Trophoblast cell (in vitro differentiated cells and primary cell): ENCODE data around the gene CACNA2D3.

ENCODE experiments used
- DNase-seq, 2 donors: peaks; one replicate each; pipeline ENCODE4 v3.0.0-alpha.2; 2016
- H2AFZ ChIP-seq: 2 replicates; pipeline ENCODE4 v1.6.1; 2013; ENCODE audit warnings: low read length, moderate library complexity, mild to moderate bottlenecking; ENCODE audit not compliant: insufficient read depth, poor library complexity
- H2AK5ac ChIP-seq: 2 replicates; pipeline ENCODE4 v1.6.1; 2013; ENCODE audit warnings: mild to moderate bottlenecking, low read length
- H2BK120ac ChIP-seq: 2 replicates; pipeline ENCODE4 v1.6.1; 2013; ENCODE audit warnings: low read length, mild to moderate bottlenecking, moderate library complexity; ENCODE audit not compliant: insufficient read depth, poor library complexity
- H2BK12ac ChIP-seq: 2 replicates; pipeline ENCODE4 v1.6.1; 2013; ENCODE audit warnings: mild to moderate bottlenecking, low read length, moderate library complexity
- H2BK5ac ChIP-seq: 2 replicates; pipeline ENCODE4 v1.6.1; 2013; ENCODE audit warnings: low read length, low read depth, moderate library complexity, mild to moderate bottlenecking; ENCODE audit not compliant: poor library complexity
- H3K14ac ChIP-seq: 2 replicates; pipeline ENCODE4 v1.6.1; 2013; ENCODE audit warnings: mild to moderate bottlenecking, low read length
- H3K18ac ChIP-seq: 2 replicates; pipeline ENCODE4 v1.6.1; 2013; ENCODE audit warnings: mild to moderate bottlenecking, low read length
- H3K23ac ChIP-seq: 2 replicates; pipeline ENCODE4 v1.6.1; 2013; ENCODE audit warnings: low read length
- H3K27ac ChIP-seq: 2 replicates; pipeline ENCODE4 v1.5.1; 2013; ENCODE audit warnings: low read depth, mild to moderate bottlenecking, inconsistent platforms, low read length, moderate library complexity
- H3K27me3 ChIP-seq: 2 replicates; pipeline ENCODE4 v1.6.1; 2013; ENCODE audit warnings: inconsistent platforms, mild to moderate bottlenecking, low read length, moderate library complexity; ENCODE audit not compliant: insufficient read depth
- H3K36me3 ChIP-seq, 2 experiments: 1 replicate in 1 of 2; 2 replicates in 1 of 2; pipeline ENCODE4 v1.6.1; 2013; ENCODE audit warnings: low read length in 2 of 2, mild to moderate bottlenecking in 2 of 2, moderate library complexity in 1 of 2; ENCODE audit not compliant: insufficient read depth in 2 of 2, control insufficient read depth in 1 of 2
- H3K4ac ChIP-seq: 2 replicates; pipeline ENCODE4 v1.6.1; 2013; ENCODE audit warnings: low read depth, mild to moderate bottlenecking, low read length, moderate library complexity
- H3K4me1 ChIP-seq, 2 experiments: 1 replicate in 1 of 2; 2 replicates in 1 of 2; pipeline ENCODE4 v1.6.1; 2013; ENCODE audit warnings: low read length in 2 of 2, mild to moderate bottlenecking in 2 of 2, moderate library complexity in 1 of 2; ENCODE audit not compliant: insufficient read depth in 2 of 2, control insufficient read depth in 1 of 2
- H3K4me2 ChIP-seq: 2 replicates; pipeline ENCODE4 v1.6.1; 2013; ENCODE audit warnings: inconsistent platforms, mild to moderate bottlenecking, low read length, moderate library complexity
- H3K4me3 ChIP-seq: 2 replicates; pipeline ENCODE4 v1.5.1; 2013; ENCODE audit warnings: mild to moderate bottlenecking, low read depth, low read length, inconsistent platforms
- H3K79me1 ChIP-seq: one replicate; pipeline ENCODE4 v1.6.1; 2013; ENCODE audit warnings: low read length
- H3K79me2 ChIP-seq: 2 replicates; pipeline ENCODE4 v1.6.1; 2013; ENCODE audit warnings: low read length, mild to moderate bottlenecking; ENCODE audit not compliant: control insufficient read depth, insufficient read depth, poor library complexity
- H3K9ac ChIP-seq: 2 replicates; pipeline ENCODE4 v1.6.1; 2013; ENCODE audit warnings: mild to moderate bottlenecking, low read length
- H3K9me3 ChIP-seq: 2 replicates; pipeline ENCODE4 v1.6.1; 2013; ENCODE audit warnings: low read depth, mild to moderate bottlenecking, control low read depth, inconsistent platforms, low read length; ENCODE audit not compliant: insufficient read depth
- H4K12ac ChIP-seq: 2 replicates; pipeline ENCODE4 v1.6.1; 2013; ENCODE audit warnings: low read depth, mild to moderate bottlenecking, low read length, moderate library complexity
- H4K8ac ChIP-seq: 2 replicates; pipeline ENCODE4 v1.6.1; 2013; ENCODE audit warnings: low read depth, mild to moderate bottlenecking, low read length, moderate library complexity
- H4K91ac ChIP-seq: one replicate; pipeline ENCODE4 v1.6.1; 2013; ENCODE audit warnings: low read depth, mild to moderate bottlenecking, low read length, moderate library complexity
- WGBS: extraction: QIAGEN DNeasy Blood & Tissue Kit; methylation state at CpG from one replicate; pipeline ENCODE4 v1.1.7; 2013; ENCODE audit warnings: missing lambda C conversion rate; ENCODE audit not compliant: insufficient read length, insufficient coverage; ENCODE audit errors: extremely low coverage; 5-methylcytosine and 5-hydroxymethylcytosine counted together

Gene CACNA2D3

DNA sequence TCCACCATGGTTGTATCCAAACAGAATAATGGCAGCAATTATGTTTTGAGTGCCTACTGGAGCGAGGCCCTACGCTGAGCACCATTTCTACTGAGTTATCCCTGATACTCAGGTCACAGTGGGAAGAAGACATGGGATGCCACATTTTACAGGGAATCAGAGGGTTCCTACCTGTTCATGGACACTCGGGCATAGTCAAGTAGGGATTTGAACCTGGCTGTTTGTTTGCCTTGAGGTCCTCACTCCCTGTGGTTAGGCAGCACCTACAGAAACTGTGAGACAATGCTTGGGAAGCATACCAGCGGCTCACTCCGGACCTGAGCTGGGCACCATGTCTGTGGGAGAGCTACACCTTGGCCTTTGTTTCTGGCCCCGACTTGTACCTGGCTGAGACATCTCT, 415.2 kb downstream of the CACNA2D3 start:
- WGBS, result no CpG with 5 or more reads among the region's 6 CpGs

DNA sequence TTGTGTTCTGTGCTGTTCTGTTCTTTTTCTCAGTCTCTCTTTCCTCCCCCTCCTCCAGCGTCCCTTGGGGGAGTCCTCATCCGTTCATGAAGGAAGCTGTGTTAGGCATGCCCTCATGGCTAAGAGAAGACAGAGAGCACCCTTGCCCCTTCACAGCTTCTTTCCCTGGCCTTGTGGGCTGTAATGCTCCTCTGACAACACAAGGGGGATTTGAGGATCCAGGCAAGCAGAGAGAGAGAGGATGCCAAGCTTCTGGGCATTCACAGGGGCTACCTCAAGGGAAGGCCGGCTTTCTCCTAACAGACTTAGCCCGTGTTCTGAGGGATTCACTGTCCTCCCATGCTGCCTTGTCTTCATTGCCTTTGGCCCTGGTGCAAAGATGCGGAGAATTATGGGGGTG, 416.0 kb downstream of the CACNA2D3 start:
- no peak overlapping the region for H2AK5ac ChIP-seq
- H2BK120ac ChIP-seq, result no peak overlapping the region
- WGBS, result no CpG with 5 or more reads among the region's 5 CpGs
- H3K79me2 ChIP-seq, result no peaks in the 10 kb centered on the region
- no peaks in the 10 kb centered on the region for H3K4me1 ChIP-seq
- no peak overlapping the region for H4K8ac ChIP-seq
- H4K12ac ChIP-seq, result no peak overlapping the region
- no peak overlapping the region for H4K91ac ChIP-seq
- no peak overlapping the region for H3K18ac ChIP-seq
- no peaks in the 10 kb centered on the region for H3K9me3 ChIP-seq
- no peak overlapping the region for H3K27ac ChIP-seq
- no peak overlapping the region for H2AFZ ChIP-seq
- no peak overlapping the region for H3K4me2 ChIP-seq
- no peak overlapping the region for H2BK5ac ChIP-seq
- no peaks in the 10 kb centered on the region for H3K79me1 ChIP-seq
- no peaks in the 10 kb centered on the region for H3K36me3 ChIP-seq
- no peak overlapping the region for H3K14ac ChIP-seq
- H3K27me3 ChIP-seq, result no peaks in the 10 kb centered on the region
- H3K9ac ChIP-seq, result no peak overlapping the region
- no peak overlapping the region for H3K23ac ChIP-seq
- DNase-seq, result no peak
- no peak overlapping the region for H2BK12ac ChIP-seq
- no peak overlapping the region for H3K4me3 ChIP-seq
- H3K4ac ChIP-seq, result no peak overlapping the region

More for the DNA sequence above, 415.2 kb downstream of the CACNA2D3 start:
- H3K4ac ChIP-seq, result no peak overlapping the region
- no peak overlapping the region for H2BK5ac ChIP-seq
- no peak overlapping the region for H3K23ac ChIP-seq
- H3K4me1 ChIP-seq, result no peaks in the 10 kb centered on the region
- no peak overlapping the region for H4K91ac ChIP-seq
- H3K14ac ChIP-seq, result no peak overlapping the region
- no peak overlapping the region for H2AK5ac ChIP-seq
- H3K27me3 ChIP-seq, result no peaks in the 10 kb centered on the region
- H3K27ac ChIP-seq, result no peak overlapping the region
- H3K79me2 ChIP-seq, result no peaks in the 10 kb centered on the region
- no peak overlapping the region for H3K4me2 ChIP-seq
- H3K4me3 ChIP-seq, result no peak overlapping the region
- no peak overlapping the region for H2BK120ac ChIP-seq
- no peak overlapping the region for H3K18ac ChIP-seq
- no peak overlapping the region for H3K9ac ChIP-seq
- H2AFZ ChIP-seq, result no peak overlapping the region
- H2BK12ac ChIP-seq, result no peak overlapping the region
- no peak overlapping the region for H4K12ac ChIP-seq
- no peaks in the 10 kb centered on the region for H3K9me3 ChIP-seq
- DNase-seq, result no peak
- no peaks in the 10 kb centered on the region for H3K36me3 ChIP-seq
- no peaks in the 10 kb centered on the region for H3K79me1 ChIP-seq
- no peak overlapping the region for H4K8ac ChIP-seq

DNA sequence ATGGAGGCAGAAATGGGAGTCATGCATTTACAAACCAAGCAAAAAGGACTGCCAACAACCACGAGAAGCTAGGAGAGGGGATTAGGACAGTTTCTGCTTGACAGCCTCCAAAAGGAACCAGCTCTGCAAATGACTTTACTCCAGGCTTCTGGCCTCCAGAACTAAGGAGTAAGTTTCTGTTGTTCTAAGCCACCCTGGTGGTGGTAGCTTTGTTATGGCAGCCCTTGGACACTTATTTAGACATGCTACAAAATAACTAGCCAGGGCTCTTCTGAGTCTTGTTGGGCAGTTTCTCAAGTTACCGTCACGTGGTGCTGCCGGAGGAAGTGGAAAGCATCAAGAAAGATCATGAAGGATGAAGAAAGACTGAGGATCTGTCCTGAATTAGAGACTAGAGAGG, 419.0 kb downstream of the CACNA2D3 start:
- no peak overlapping the region for H3K4me2 ChIP-seq
- H2BK120ac ChIP-seq, result no peak overlapping the region
- H4K8ac ChIP-seq, result no peak overlapping the region
- no peak overlapping the region for H3K27ac ChIP-seq
- H4K91ac ChIP-seq, result no peak overlapping the region
- no peaks in the 10 kb centered on the region for H3K79me1 ChIP-seq
- H3K36me3 ChIP-seq, result no peaks in the 10 kb centered on the region
- WGBS, result no CpG with 5 or more reads among the region's 4 CpGs
- no peaks in the 10 kb centered on the region for H3K9me3 ChIP-seq
- H3K27me3 ChIP-seq, result no peaks in the 10 kb centered on the region
- H4K12ac ChIP-seq, result no peak overlapping the region
- H3K4me3 ChIP-seq, result no peak overlapping the region
- no peaks in the 10 kb centered on the region for H3K4me1 ChIP-seq
- H3K79me2 ChIP-seq, result no peaks in the 10 kb centered on the region
- H2BK5ac ChIP-seq, result no peak overlapping the region
- H3K9ac ChIP-seq, result no peak overlapping the region
- H2BK12ac ChIP-seq, result no peak overlapping the region
- H3K18ac ChIP-seq, result no peak overlapping the region
- no peak overlapping the region for H3K23ac ChIP-seq
- no peak overlapping the region for H3K4ac ChIP-seq
- no peak overlapping the region for H2AK5ac ChIP-seq
- H3K14ac ChIP-seq, result no peak overlapping the region
- DNase-seq, result no peak
- H2AFZ ChIP-seq, result no peak overlapping the region

DNA sequence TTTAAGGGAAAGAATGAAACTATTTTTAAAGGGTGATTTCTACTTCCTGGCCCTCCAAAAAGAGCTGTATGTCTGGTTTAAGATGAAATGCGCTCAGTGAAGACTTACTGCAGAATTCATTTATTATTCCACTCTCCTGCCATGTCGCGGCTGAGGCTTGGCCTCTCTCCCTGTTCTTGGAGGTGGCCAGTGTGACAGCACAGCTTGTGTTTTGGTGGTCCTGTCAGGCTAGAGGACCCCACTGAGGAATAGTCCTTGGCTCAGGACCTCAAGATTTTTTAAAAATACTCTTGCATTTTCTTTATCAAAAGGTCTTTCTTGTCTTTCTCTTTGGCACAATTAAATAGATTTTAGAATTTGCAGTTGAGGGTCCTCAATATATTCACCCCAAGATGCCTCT, 421.1 kb downstream of the CACNA2D3 start:
- H2BK120ac ChIP-seq, result no peak overlapping the region
- H3K79me2 ChIP-seq, result no peaks in the 10 kb centered on the region
- no peaks in the 10 kb centered on the region for H3K4me1 ChIP-seq
- no CpG with 5 or more reads among the region's 3 CpGs for WGBS
- H3K18ac ChIP-seq, result no peak overlapping the region
- H3K4me2 ChIP-seq, result no peak overlapping the region
- H3K9me3 ChIP-seq, result no peaks in the 10 kb centered on the region
- H2BK12ac ChIP-seq, result no peak overlapping the region
- no peaks in the 10 kb centered on the region for H3K27me3 ChIP-seq
- no peak overlapping the region for H4K91ac ChIP-seq
- H3K4me3 ChIP-seq, result no peak overlapping the region
- H4K12ac ChIP-seq, result no peak overlapping the region
- no peak overlapping the region for H2BK5ac ChIP-seq
- no peak overlapping the region for H3K27ac ChIP-seq
- H3K14ac ChIP-seq, result no peak overlapping the region
- H3K79me1 ChIP-seq, result no peaks in the 10 kb centered on the region
- H4K8ac ChIP-seq, result no peak overlapping the region
- no peak overlapping the region for H3K23ac ChIP-seq
- no peaks in the 10 kb centered on the region for H3K36me3 ChIP-seq
- H3K4ac ChIP-seq, result no peak overlapping the region
- H3K9ac ChIP-seq, result no peak overlapping the region
- H2AFZ ChIP-seq, result no peak overlapping the region
- no peak for DNase-seq
- no peak overlapping the region for H2AK5ac ChIP-seq
